Activated T-cell treated with anti-CD3 and anti-CD28 coated beads for 48 hours (primary cell): ENCODE data around the gene WHRN.

Source experiments
- DNase-seq: peaks from one replicate; pipeline ENCODE4 v3.0.0-alpha.2; 2020; ENCODE audit warnings: low read depth

WHRN gene

GRCh38 chr9:114418053-114418452, 87.2 kb downstream of the WHRN start:
- no peak for DNase-seq

- no peak for DNase-seq
These were observed 87.8 kb downstream of the WHRN start for GRCh38 chr9:114417511-114417910.

GRCh38 chr9:114416906-114417305, 88.4 kb downstream of the WHRN start:
- DNase-seq, result no peak

DNA sequence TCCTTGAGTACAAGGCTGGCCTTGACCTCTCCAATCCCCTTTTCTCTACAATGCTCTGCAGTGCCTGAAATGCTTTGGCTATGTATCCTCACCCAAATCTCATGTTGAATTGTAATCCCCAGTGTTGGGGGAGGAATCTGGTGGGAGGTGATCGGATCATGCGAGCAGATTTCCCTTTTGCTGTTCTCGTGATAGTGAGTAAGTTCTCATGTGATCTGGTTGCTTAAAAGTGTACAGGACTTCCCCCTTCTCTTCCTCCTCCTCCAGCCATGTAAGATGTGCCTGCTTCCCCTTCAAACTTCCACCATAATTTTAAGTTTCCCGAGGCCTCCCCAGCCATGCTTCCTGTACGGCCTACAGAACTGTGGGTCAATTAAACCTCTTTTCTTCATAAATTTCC, 89.0 kb downstream of the WHRN start:
- no peak for DNase-seq

GRCh38 chr9:114414346-114414745, 90.9 kb downstream of the WHRN start:
- DNase-seq, result no peak

DNA sequence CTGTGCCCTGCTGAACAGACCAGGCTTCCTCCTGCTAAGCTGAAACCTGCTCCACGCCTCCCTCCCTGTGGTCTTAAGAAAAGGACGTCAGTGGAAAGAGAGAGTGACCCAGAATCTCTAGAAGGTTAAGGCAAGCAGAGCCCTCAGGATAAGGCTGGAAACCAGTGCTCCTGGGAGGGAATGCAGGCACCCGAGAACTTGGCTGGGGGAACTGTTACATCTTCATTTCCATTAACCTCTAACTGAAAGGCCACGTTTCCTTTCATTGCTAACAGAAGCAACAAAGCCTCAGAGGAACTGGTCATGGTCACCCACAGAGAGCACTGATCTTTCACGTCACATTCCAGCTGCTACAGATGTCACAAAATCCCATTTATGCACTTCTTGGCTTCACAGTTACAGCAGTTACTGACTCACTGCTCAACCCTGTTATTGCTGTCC, 91.4 kb downstream of the WHRN start:
- DNase-seq, result no peak

- DNase-seq, result no peak
These were observed 93.1 kb downstream of the WHRN start for GRCh38 chr9:114412048-114412683.

GRCh38 chr9:114411452-114411851, 93.8 kb downstream of the WHRN start:
- no peak for DNase-seq

GRCh38 chr9:114410910-114411309, 94.4 kb downstream of the WHRN start:
- no peak for DNase-seq

- no peak for DNase-seq
These were observed 95.4 kb downstream of the WHRN start for GRCh38 chr9:114409842-114410241.

DNA sequence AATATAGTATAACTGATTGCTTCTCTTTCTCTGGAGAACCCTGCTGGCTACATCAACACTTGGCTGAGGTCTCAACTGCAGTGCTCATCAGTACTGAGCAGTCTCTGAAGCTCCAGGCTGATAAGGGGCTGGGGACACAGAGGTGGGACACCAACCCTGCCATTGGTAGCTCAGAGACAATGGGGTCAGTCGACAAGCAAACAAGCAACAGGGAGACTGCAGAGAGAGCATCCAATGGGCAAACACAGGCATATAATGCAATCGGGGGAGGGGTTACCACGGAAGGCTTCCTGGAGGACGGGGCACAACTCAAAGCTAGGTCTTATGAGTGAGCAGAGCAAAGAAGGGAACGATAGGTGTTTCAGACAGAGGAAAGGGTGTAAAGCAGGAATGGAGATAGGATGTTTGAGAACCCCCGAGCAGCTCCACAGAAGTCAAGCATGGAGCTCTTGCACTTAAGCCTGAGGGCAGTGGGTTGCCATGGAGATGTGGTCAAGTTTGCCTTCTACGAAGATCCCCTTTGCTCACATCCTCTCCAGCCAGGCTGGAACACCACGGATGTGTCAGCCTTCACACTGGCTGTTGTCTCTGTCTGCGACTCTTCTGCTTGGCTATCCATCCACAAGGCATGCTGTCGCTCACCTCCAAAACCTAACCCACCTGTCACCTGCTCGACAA, 96.0 kb downstream of the WHRN start:
- no peak for DNase-seq

- no peak for DNase-seq
These were observed 96.6 kb downstream of the WHRN start for GRCh38 chr9:114408645-114409044.

DNA sequence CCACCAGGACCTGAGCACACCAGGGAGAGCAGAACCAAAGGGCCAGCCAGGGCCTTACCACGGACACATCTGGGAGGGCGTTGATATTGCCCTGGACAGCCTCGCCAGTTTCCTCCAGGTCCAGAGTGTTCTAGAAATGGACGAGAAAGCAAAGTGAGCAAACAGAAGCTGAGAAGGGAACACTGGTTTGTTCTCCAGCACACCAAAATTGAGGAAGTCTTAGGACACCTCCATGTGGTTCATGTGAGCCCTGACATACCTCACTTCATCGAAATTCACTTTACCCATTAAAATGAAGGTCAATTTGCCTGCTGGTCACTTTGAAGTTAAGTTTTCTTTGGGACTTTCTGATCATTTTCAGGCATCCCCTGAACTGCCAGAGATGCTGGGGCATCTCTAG, 97.4 kb downstream of the WHRN start:
- DNase-seq, result no peak

DNA sequence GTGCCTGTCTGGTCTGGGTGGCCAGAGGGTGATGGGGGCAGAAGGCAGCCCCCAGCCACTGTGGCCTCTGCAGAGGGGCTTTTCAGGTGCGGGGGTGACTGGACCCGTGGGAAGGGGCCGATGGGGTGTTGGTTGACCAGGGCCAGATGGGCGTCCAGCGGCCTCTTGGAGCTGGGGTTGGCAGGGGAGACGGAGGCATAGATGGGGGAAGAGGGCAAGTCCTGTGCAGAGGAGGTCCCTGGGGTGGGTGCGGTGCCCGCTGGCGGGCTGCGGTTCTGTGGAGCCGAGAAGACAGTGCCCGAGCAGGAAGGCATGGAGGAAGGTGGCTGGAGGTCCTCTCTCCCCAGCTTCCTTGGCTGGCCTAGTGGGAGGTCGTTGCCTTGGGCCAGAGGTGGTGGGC, 98.8 kb downstream of the WHRN start:
- no peak for DNase-seq

GRCh38 chr9:114405294-114406034, 99.8 kb downstream of the WHRN start:
- DNase-seq, result peak; percentile 65

GRCh38 chr9:114404531-114404930, 100.7 kb downstream of the WHRN start:
- no peak for DNase-seq

GRCh38 chr9:114403153-114403756, 102.0 kb downstream of the WHRN start:
- no peak for DNase-seq

DNA sequence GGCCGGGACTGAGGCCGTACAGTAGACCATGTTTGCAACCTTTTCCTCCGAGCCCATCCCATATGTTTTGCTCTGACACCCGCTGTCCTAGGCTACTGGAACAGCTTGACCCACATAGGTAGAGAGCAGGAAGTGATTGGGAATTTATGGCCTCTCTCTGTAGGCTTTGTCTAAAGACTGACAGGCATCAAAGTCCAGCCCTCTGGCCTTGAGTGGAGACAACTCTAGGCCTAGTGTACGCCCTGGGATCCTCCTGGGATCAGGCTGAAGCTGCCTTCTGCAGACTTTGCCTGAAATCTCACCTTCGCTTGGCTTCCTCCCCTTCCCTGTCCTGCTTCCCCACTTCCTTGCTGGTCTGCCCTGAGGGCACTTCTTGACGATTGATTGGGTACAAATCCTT, 103.9 kb downstream of the WHRN start:
- DNase-seq, result no peak

GRCh38 chr9:114400772-114401171, 104.5 kb downstream of the WHRN start:
- no peak for DNase-seq

DNA sequence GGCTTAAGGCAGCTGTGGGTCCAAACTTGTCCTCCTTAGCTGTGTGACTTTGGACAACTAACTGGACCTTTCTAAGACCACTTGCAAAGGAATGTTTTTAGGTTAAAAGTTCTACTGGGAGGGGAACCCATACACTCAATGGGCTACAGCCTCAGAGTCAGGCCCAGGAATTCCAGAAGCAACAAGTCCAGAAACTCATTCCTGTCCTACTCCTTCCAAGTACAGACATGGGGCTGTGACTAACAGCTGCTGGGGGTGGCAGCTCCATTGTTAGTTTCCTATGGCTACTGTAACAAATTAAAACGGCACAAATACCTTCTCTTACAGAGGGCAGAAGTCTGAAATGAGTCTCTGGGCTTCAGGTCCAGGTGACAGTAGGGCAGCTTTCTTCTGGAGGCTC, 105.1 kb downstream of the WHRN start:
- no peak for DNase-seq

- DNase-seq, result no peak
These were observed 105.9 kb downstream of the WHRN start for GRCh38 chr9:114399381-114399780.

DNA sequence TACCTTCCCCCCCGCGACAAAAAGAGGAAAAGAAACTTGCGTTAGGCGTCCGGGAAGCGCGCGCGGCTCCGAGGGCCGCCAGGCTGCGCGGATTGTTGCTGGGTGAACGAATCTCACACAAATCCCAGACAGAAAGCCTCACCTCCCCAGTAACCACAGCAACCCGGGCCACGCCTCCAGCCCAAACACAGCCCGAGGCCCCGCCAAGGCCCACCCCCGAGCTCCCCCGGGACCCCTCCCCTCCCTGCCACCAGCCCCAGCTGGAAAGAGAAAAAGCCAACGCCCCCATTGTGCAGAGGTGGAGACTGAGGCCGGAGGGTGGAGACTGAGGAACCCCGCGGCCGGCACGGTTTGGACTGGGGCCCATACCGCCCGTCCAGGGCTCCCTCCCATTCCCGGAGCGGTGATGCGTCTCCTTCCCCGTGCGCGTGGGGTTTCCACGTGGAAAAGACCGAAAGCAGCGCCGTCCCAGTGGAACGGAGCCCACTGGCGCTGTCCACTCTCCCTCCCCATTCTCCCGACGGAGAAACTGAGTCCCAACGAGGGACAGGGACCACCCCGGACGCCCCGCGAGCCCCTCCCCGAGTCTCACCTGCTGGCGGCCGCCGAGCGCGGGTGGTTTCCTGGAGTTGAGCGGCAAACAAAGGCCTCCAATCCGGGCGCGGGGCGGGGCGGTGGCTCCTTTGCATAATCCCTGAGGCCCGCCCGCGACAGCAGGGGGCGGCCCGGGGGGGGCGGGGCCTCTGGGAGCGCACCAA, 107.2 kb downstream of the WHRN start:
- DNase-seq, result peak; percentile 96
